GM19238 (cell line): ENCODE results near the gene NAP1L3.

ENCODE experiments used
- DNase-seq: peaks from one replicate; pipeline ENCODE4 v3.0.0; 2011; ENCODE audit warnings: low spot score; ENCODE audit not compliant: insufficient read length

NAP1L3 gene, protein sequence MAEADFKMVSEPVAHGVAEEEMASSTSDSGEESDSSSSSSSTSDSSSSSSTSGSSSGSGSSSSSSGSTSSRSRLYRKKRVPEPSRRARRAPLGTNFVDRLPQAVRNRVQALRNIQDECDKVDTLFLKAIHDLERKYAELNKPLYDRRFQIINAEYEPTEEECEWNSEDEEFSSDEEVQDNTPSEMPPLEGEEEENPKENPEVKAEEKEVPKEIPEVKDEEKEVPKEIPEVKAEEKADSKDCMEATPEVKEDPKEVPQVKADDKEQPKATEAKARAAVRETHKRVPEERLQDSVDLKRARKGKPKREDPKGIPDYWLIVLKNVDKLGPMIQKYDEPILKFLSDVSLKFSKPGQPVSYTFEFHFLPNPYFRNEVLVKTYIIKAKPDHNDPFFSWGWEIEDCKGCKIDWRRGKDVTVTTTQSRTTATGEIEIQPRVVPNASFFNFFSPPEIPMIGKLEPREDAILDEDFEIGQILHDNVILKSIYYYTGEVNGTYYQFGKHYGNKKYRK

GRCh38 chrX:93673056-93673868 is at the start of gene NAP1L3:
NAP1L3 (minus strand) TSS chrX:93673578; CDS start chrX:93673304, 274 bp downstream.
- DNase-seq = no peak

- no peak for DNase-seq
Observed at GRCh38 chrX:93711076-93711475, 37.7 kb upstream of the NAP1L3 start.

DNA sequence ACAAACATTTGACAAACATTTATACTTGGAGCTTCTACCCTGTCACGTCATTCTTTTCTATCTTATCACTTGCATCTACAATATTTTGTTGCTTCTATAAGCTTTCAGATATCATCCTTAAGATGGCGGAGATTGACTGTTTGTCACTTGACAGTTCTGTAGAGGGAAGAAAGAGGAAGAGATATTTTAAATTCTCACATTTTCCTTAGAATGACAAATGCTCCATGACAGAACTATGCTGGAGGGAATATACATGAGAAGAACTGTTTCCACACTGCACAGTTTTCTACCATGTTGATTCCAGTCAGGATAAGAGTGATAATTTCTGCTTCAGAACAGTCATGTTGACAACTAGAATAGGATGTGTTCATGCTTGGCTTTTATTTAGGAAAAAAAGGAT is 30.3 kb upstream of the NAP1L3 start:
- DNase-seq = no peak

DNA sequence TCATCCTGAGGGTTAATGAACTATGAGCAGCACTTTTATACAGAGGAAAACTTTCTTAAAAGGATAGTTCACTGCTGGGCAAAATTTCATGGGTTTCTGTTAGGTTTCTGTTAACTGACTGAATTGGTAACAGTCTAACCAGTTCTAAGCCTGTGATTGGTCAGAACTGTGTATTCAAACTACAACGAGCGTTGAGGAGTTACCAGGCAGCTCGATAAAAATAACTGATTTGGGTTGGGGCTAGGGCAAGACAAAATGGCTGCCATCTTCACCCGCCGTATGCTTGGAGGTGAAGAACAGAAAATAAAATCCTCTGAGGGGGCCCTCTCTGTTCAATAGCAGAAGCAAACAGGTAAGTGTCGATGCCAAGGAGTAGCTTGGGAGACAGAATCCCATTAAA is 22.6 kb upstream of the NAP1L3 start:
- no peak for DNase-seq

- DNase-seq = no peak
Observed at GRCh38 chrX:93673869-93674271, 492 bp upstream of the NAP1L3 start, which contains the start of gene FAM133A. FAM133A (plus strand) TSS chrX:93674206; CDS start chrX:93709420, 35,214 bp downstream.

GRCh38 chrX:93660575-93660974 is 12.8 kb downstream of the NAP1L3 start:
- no peak for DNase-seq

DNA sequence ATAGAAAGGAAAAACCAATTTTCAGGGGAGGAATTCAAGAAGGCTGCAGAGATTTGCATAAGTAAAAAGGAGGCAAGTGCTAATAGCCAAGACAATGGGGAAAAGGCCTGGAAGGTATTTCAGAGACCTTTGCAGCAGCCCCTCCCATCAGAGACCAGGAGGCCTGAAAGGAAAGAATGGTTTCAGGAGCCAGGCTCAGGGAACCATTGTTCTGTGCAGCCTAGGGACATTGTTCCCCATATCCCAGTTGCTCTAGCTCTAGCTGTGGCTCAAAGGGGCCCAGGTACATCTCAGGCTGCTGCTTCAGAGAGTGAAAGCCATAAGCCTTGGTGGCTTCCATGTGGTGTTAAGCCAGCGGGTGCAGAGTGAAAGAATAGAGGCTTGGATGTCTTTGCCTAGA is 24.0 kb downstream of the NAP1L3 start:
- DNase-seq = no peak

DNA sequence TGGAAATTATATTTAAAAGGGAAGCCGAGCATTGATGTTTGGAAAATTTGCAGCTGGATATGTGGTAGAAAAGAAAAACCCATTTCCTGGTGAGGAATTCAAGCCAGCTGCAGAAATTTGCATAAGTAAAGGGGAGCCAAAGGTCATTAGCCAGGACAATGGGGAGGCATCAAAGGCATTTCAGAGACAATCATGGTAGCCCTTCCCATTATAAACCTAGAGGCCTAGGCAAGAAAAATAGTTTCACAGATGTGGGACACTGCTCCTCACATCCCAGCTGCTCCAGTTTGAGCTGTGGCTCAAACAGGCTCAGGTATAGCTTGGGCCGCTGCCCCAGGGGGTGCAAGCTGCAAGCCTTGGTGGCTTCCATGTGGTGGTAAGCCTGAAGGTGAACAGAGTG is 35.8 kb downstream of the NAP1L3 start:
- no peak for DNase-seq
